Activated CD4-positive, alpha-beta T cell treated with anti-CD3 and anti-CD28 coated beads, Interleukin-2, amount 50 U/mL, for 48 hours (primary cell): Measurements from ENCODE around the gene CLTB.
"Not testable (repeated sequence)": the region's sequence is repeated elsewhere in the genome, so short reads cannot be mapped to it uniquely, and the experiment has no call there.

Source experiments
- DNase-seq, 2 experiments: peaks; one replicate each; pipeline ENCODE4 v3.0.0-alpha.2; 2020

Gene CLTB

GRCh38 chr5:176415952-176416924 lies at the start of gene CLTB:
TSS of gene CLTB (minus strand) at chr5:176416539. CDS start at chr5:176416363, 176 bp downstream.
- peak; percentile 90 for DNase-seq

- DNase-seq, result no peak
These were observed 46.9 kb upstream of the CLTB start for GRCh38 chr5:176463113-176463764.

- DNase-seq, result no peak
These were observed 45.0 kb upstream of the CLTB start for GRCh38 chr5:176461349-176461748.

GRCh38 chr5:176458904-176459561 lies 42.7 kb upstream of the CLTB start:
- no peak for DNase-seq

DNA sequence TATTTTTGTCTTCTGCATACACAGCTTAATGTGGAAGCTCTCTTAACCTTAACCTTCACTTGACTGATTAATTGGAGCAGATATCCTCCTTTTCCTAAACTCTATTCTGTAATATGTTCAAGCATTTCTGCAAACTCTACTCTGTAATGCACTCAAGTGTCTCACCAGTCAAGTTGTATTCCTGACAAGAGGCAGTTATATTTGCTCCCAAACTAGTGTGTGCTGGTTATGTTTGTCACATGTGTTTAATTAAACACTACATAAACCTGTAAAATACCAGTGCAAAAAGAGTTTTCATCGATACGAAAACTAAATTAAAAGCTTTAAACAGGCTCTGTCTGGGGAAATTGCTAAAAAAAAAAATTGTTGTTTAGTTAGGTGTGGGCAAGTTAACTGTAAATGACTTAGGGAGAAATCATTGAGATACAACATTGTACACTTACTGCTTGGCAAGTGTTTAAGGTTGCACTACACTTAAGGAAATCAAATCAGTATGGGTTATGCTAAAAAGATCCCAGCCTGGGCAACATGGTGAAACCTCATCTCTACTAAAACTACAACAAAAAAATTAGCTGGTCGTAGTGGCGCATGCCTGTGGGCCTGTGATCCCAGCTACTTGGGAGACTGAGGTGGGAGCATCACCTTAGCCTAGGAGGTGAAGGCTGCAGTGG lies 38.5 kb upstream of the CLTB start:
- DNase-seq, result no peak

DNA sequence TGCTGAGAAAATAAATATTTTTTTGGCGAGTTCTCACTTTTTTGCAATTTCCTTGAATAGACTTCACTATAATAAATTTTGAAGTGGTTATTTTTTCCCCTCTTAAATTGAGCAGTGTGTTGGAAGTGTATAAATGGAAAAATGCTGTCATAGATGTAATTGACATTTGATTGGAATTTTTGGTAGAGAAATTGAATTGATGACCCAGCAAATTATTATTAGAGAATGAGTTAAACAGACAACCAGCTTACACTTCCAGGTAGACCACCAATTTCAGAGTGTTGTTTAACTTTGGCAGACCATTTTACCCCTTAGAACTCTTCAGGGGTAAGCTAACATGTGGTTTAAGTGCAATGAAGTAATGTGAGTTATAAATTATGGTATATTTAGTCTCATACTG lies 33.7 kb upstream of the CLTB start:
- DNase-seq, result no peak

- peak; percentile 97 to 98 for DNase-seq
These were observed 31.8 kb upstream of the CLTB start, which contains the start of gene FAF2 for GRCh38 chr5:176447978-176448608. TSS of gene FAF2 (plus strand) at chr5:176448385. CDS start at chr5:176448408, 23 bp downstream.

DNA sequence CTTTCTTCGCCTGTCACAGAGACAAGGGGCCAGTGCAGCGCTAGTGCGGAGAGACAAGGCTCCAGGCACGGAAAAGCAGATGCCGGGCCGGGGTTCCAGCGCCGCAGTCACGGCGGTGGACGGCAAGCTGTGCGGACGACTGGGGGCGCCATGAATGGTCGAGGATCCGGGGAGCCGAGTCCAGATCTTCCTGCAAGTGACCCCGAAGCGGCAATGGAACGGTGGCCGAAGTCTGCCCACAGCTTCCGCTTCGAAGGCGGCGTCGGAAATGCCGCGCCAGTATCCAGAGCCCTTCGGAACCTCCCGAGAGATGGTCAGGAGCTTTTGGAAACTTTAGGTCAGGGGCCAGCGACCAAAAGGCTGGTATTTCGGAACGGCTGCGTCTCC lies 31.2 kb upstream of the CLTB start:
- DNase-seq, result no peak

DNA sequence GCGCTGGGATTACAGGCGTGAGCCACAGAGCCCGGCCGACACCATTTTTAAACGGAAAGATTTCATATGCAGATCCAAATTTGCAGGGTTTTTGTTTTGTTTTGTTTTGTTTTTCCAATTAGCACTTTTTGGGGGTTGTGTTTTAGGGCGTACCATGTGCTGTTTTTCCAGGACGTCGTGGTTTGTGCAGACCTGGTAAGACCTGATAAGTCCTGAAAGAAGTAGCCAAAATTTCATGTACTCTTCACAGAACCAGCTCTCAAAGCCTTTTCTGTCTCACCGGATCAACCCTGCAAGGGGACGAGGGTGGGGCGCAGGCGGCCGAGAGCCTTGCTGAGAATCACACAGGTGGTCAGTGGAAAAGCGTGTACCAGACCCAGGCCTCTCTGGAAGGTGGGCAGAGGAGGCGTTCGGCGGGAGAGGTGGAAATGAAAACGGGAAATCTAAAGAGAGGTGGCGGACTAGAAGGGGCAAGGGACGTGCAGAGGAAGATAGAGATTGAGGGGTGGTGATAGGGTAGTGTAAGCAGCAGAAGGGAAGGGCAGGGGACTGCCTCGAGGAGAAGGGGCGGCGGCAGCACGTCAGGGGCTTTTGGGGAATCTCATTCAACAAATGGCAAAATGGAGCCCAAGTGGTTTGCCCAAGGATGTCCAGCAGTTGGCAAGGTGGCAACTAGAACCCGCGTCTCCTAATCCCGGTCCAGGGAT lies 30.7 kb upstream of the CLTB start:
- peak in 1 of 2 experiments; percentile 19 for DNase-seq

GRCh38 chr5:176446028-176446665 lies 29.8 kb upstream of the CLTB start:
- DNase-seq, result no peak

DNA sequence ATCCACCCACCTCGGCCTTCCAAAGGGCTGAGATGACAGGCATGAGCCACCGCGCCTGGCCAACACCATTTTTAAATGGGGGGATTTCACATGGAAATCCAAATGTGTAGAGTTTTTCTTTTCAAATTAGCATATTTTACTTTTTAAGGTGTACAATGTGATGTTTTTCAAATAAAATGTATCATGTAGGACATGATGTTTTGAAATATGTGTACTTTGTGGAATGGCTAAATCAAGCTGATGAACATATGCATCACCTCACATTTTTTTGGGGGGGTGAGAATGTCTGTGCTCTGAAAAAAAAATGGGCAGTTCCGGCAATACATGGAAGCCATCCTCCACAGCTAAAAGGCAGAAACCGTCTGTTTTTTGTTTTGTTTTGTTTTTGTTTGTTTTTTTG lies 28.4 kb upstream of the CLTB start:
- DNase-seq, result no peak

- not testable (repeated sequence) for DNase-seq
These were observed 26.6 kb upstream of the CLTB start for GRCh38 chr5:176442911-176443310.

DNA sequence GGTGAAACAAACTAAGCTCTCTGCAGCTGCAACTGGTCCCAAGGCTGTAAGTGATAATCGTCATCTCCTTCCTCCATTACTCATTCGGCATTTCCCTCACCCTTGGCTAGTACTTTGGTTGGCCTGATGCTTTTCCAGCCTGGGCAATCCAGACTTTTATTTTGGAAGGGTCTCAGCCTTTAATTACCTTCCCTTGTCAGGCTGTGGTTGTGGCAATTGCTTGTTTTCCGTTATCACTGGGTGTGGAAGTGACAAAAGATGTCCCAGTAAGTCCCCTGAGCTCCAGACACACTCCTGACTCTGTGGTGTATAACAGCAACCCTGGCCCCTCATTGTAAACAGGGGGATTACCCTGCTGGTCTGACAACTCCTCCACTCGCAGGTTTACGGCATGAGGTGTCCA lies 25.6 kb upstream of the CLTB start:
- DNase-seq, result no peak

GRCh38 chr5:176440927-176441706 lies 24.8 kb upstream of the CLTB start:
- no peak for DNase-seq

- no peak for DNase-seq
These were observed 22.8 kb upstream of the CLTB start for GRCh38 chr5:176438959-176439757.

GRCh38 chr5:176436656-176437055 lies 20.3 kb upstream of the CLTB start:
- DNase-seq, result no peak

GRCh38 chr5:176432707-176433106 lies 16.4 kb upstream of the CLTB start:
- no peak for DNase-seq

DNA sequence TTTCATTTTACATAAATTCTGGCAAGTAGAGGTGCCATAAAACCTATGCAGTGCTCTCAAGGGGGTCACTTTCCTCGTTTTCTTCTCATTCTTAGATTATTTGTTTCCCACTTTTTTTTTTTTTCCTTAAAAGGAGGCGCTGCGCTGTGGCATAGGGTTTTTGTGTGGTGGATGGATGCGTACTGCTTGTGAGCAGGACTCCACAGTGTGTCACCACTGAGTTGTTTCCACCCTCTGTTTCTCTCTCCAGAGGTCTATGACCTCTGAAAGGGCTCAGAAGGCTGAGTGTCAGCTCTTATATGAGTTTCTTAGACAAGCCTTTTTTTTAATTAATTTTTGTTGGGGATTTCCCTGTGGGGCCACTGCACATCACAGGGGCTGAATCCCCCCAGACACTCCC lies 13.6 kb upstream of the CLTB start:
- no peak for DNase-seq

GRCh38 chr5:176427971-176428370 lies 11.6 kb upstream of the CLTB start:
- no peak for DNase-seq
